Measurements from ENCODE around the gene IL4R. TPM values are rescaled to one million over a fixed set of nuclear protein-coding genes. Genes with fewer than 3 reads are reported as not detected.

The IL4R gene
- polyA plus RNA-seq, 1 donor from 2014 or later = 0.07 TPM

GRCh38 chr16:27285676-27286196, 28.0 kb upstream of the IL4R start:
- Histone ChIP-seq H4K20me1 (ENCODE audit: insufficient read depth) (no peaks in the 10 kb centered on the region), H3K4me3 (ENCODE audit: low read length) (no peak overlapping the region), H3K79me2 (replicated peaks; ENCODE audit: insufficient read depth, low read length) (no peaks in the 10 kb centered on the region), H3K4me2 (ENCODE audit: low read length) (no peak overlapping the region), H2AFZ (ENCODE audit: low read depth, low read length) (no peak overlapping the region), H3K9me3 (ENCODE audit: low read length) (no peaks in the 10 kb centered on the region), H3F3A (ENCODE audit: insufficient read depth, low read length, poor library complexity, severe bottlenecking) (no peaks in the 10 kb centered on the region), H3K9me2 (ENCODE audit: insufficient read depth, low read length) (no peaks in the 10 kb centered on the region), H3K27me3 (ENCODE audit: insufficient read depth, low read depth, low read length) (no peaks in the 10 kb centered on the region), H3K9ac (ENCODE audit: low read length) (no peak overlapping the region), H3K36me3 (ENCODE audit: insufficient read depth, low read length) (no peaks in the 10 kb centered on the region), H3K27ac (ENCODE audit: low read length) (no peak overlapping the region)
- TF ChIP-seq TAF1 (IDR thresholded peaks at IDR 0.05; ENCODE audit: low read depth) (no peak), EP300 (conservative IDR thresholded peaks at IDR 0.05; ENCODE audit: poor library complexity, severe bottlenecking) (no peak), RAD21 (conservative IDR thresholded peaks at IDR 0.05) (no peak), SMC3 (conservative IDR thresholded peaks at IDR 0.05; ENCODE audit: poor library complexity) (no peak)

GRCh38 chr16:27286451-27286850, 27.3 kb upstream of the IL4R start:
- no peak overlapping the region for H3K27ac ChIP-seq (ENCODE audit: low read length)
- H3K79me2 ChIP-seq (replicated peaks; ENCODE audit: insufficient read depth, low read length) = no peaks in the 10 kb centered on the region
- H3K9me3 ChIP-seq (ENCODE audit: low read length) = no peaks in the 10 kb centered on the region
- no peak overlapping the region for H2AFZ ChIP-seq (ENCODE audit: low read depth, low read length)
- no peaks in the 10 kb centered on the region for H3F3A ChIP-seq (ENCODE audit: insufficient read depth, low read length, poor library complexity, severe bottlenecking)
- no peaks in the 10 kb centered on the region for H3K27me3 ChIP-seq (ENCODE audit: insufficient read depth, low read depth, low read length)
- no peaks in the 10 kb centered on the region for H4K20me1 ChIP-seq (ENCODE audit: insufficient read depth)
- H3K36me3 ChIP-seq (ENCODE audit: insufficient read depth, low read length) = no peaks in the 10 kb centered on the region
- H3K9me2 ChIP-seq (ENCODE audit: insufficient read depth, low read length) = no peaks in the 10 kb centered on the region
- no peak overlapping the region for H3K4me3 ChIP-seq (ENCODE audit: low read length)
- TF ChIP-seq SMC3 (conservative IDR thresholded peaks at IDR 0.05; ENCODE audit: poor library complexity) = no peak
- no peak for TF ChIP-seq RAD21 (conservative IDR thresholded peaks at IDR 0.05)
- no peak for TF ChIP-seq MXI1 (conservative IDR thresholded peaks at IDR 0.05; ENCODE audit: poor library complexity, severe bottlenecking)
- TF ChIP-seq EZH2 (IDR thresholded peaks at IDR 0.05; ENCODE audit: borderline replicate concordance, insufficient read depth, low read length, poor library complexity, severe bottlenecking) = no peak
- TF ChIP-seq TAF1 (IDR thresholded peaks at IDR 0.05; ENCODE audit: low read depth) = no peak
- no peak for TF ChIP-seq POLR2AphosphoS5 (IDR thresholded peaks at IDR 0.05)
- no peak for TF ChIP-seq REST (IDR thresholded peaks at IDR 0.05; ENCODE audit: borderline replicate concordance)
- TF ChIP-seq EP300 (conservative IDR thresholded peaks at IDR 0.05; ENCODE audit: poor library complexity, severe bottlenecking) = no peak
- TF ChIP-seq CTCF (IDR thresholded peaks at IDR 0.05; ENCODE audit: poor library complexity, severe bottlenecking) = no peak
- H3K4me2 ChIP-seq (ENCODE audit: low read length) = no peak overlapping the region
- H3K9ac ChIP-seq (ENCODE audit: low read length) = no peak overlapping the region
